Skeletal muscle satellite cell (primary cell): ENCODE results near the gene GRM8.

Source experiments
- H3K27me3 ChIP-seq: 2 replicates; pipeline ENCODE4 v1.7.0; 2013; ENCODE audit warnings: low read length; ENCODE audit not compliant: control insufficient read depth, insufficient read depth
- H3K36me3 ChIP-seq: 2 replicates; pipeline ENCODE4 v1.7.0; 2013; ENCODE audit warnings: mild to moderate bottlenecking, control low read depth, low read length; ENCODE audit not compliant: insufficient read depth
- H3K4me1 ChIP-seq: 2 replicates; pipeline ENCODE4 v1.7.0; 2013; ENCODE audit warnings: low read length; ENCODE audit not compliant: control insufficient read depth, insufficient read depth
- H3K4me2 ChIP-seq: 2 replicates; pipeline ENCODE4 v1.7.0; 2013; ENCODE audit warnings: mild to moderate bottlenecking, low read length
- H3K4me3 ChIP-seq: 2 replicates; pipeline ENCODE4 v1.7.0; 2013; ENCODE audit warnings: low read length
- H3K9ac ChIP-seq: 2 replicates; pipeline ENCODE4 v1.7.0; 2013; ENCODE audit warnings: mild to moderate bottlenecking, low read depth, low read length, moderate library complexity
- H3K9me3 ChIP-seq: replicated peaks from 2 replicates; pipeline ENCODE4 v1.7.0; 2013; ENCODE audit warnings: mild to moderate bottlenecking, control low read depth, low read length
- small RNA-seq: library from RNA; depleted of rRNA; stranded (forward); fragments of <200 nt; gene quantifications from one replicate; pipeline ENCODE3, GENCODE V24; 2012

GRM8 gene

GRCh38 chr7:126403040-126403439, 849.7 kb downstream of the GRM8 start:
- Histone ChIP-seq H3K4me1 (no peaks in the 10 kb centered on the region), H3K4me2 (no peak overlapping the region), H3K4me3 (no peak overlapping the region), H3K9me3 (peaks cover 3% of the 10 kb centered on the region), H3K9ac (no peak overlapping the region), H3K27me3 (no peaks in the 10 kb centered on the region), H3K36me3 (no peaks in the 10 kb centered on the region)

- Histone ChIP-seq H3K9ac (no peak overlapping the region), H3K9me3 (peaks cover 3% of the 10 kb centered on the region), H3K4me2 (no peak overlapping the region), H3K27me3 (no peaks in the 10 kb centered on the region), H3K36me3 (no peaks in the 10 kb centered on the region), H3K4me3 (no peak overlapping the region), H3K4me1 (no peaks in the 10 kb centered on the region)
Measured at GRCh38 chr7:126401918-126402317, 850.8 kb downstream of the GRM8 start.

GRCh38 chr7:126398851-126399529, 853.8 kb downstream of the GRM8 start:
- no peaks in the 10 kb centered on the region for H3K27me3 ChIP-seq

GRCh38 chr7:126398285-126398684, 854.5 kb downstream of the GRM8 start:
- Histone ChIP-seq H3K9me3 (peaks cover 3% of the 10 kb centered on the region), H3K4me2 (no peak overlapping the region), H3K36me3 (no peaks in the 10 kb centered on the region), H3K9ac (no peak overlapping the region), H3K27me3 (no peaks in the 10 kb centered on the region), H3K4me1 (no peaks in the 10 kb centered on the region), H3K4me3 (no peak overlapping the region)

More at GRCh38 chr7:126398851-126399529, 853.8 kb downstream of the GRM8 start:
- no peak overlapping the region for H3K9ac ChIP-seq
- H3K9me3 ChIP-seq = peaks cover 3% of the 10 kb centered on the region
- H3K4me3 ChIP-seq = no peak overlapping the region
- H3K4me2 ChIP-seq = no peak overlapping the region
- no peaks in the 10 kb centered on the region for H3K36me3 ChIP-seq
- H3K4me1 ChIP-seq = no peaks in the 10 kb centered on the region

GRCh38 chr7:126394406-126394805, 858.3 kb downstream of the GRM8 start:
- Histone ChIP-seq H3K9me3 (peaks cover 7% of the 10 kb centered on the region), H3K9ac (no peak overlapping the region), H3K27me3 (no peaks in the 10 kb centered on the region), H3K36me3 (no peaks in the 10 kb centered on the region), H3K4me1 (no peaks in the 10 kb centered on the region), H3K4me3 (no peak overlapping the region), H3K4me2 (no peak overlapping the region)

Small RNAs within 50 kb of the gene (small RNA-seq; reads per million reads assigned to genes)
- 0.63 reads per million for gene MIR592
